ENCODE measurements around the gene SLC22A1.

SLC22A1 gene

GRCh38 chr6:160102399-160102798, 19.2 kb upstream of the SLC22A1 start:
- H3K4me3 ChIP-seq (ENCODE audit: low read depth, low read length): no peak overlapping the region
- in situ Hi-C loops (cut with HindIII; ENCODE audit: low sequenced_read_pairs): no loop called here
- TF ChIP-seq CTCF (IDR thresholded peaks at IDR 0.05; ENCODE audit: low read depth, low read length): no peak

DNA sequence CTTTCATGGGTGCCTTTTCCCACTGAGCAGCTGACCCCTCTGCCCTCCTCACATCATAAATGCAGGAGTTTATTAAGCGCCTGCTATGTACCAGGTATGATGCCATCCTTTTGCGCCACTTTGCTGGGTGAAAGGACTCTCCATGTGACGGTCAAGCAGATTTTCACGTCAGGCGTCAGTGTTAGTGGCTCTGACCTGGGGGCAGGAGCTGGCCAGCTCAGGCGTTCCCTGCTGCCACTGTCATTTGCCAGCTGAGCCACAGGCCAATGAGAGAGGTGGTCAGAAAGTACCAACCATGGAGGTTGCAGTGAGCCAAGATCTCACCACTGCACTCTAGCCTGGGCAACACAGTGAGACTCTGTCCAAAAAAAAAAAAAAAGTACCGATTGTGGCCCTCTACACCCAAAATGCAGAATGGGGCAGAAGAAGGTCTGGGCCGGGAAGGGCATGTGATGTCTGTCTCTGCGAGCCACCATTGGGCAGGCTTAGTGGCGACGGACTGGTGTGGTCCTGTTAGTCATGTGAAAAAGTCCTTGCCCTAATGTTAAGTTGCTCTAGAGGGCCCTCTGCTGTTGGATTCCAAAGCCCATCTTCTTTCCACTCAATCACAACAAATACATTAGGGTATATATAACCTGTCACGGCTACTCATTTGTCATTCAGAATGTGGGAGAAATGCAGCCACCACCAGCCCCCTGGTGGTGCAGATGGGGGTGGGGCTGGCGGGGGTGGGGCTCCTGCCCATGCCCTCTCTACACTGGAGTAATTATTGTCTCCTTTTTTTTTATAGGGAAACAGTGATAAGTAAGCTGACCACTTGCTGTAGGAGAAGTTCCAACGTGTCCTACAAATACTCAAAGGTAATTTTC, 18.4 kb upstream of the SLC22A1 start:
- in situ Hi-C loops (cut with HindIII; ENCODE audit: low sequenced_read_pairs): no loop called here
- no peak for DNase-seq (ENCODE audit: low read depth, low spot score)
- H3K4me3 ChIP-seq (ENCODE audit: low read depth, low read length): no peak overlapping the region
- peak; percentile 48 for TF ChIP-seq CTCF (IDR thresholded peaks at IDR 0.05; ENCODE audit: low read depth, low read length)

More at GRCh38 chr6:160102399-160102798, 19.2 kb upstream of the SLC22A1 start:
- no peak for DNase-seq (ENCODE audit: low read depth, low spot score)

DNA sequence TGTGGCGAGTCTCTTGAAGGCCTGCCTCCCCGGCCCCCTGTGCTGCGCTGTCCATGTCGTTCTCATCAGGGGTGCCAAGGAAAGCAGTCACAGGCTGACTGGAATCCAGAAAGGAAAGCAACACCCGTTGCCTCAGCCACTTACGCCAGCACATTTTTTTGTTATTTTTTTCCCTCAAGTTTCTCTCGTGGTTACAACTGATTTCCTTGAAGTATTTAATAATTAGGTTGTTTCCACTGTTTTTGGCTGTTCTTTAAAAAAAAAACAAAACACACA, 17.9 kb upstream of the SLC22A1 start:
- DNase-seq (ENCODE audit: low read depth, low spot score): no peak
- H3K4me3 ChIP-seq (ENCODE audit: low read depth, low read length): no peak overlapping the region
- in situ Hi-C loops (cut with HindIII; ENCODE audit: low sequenced_read_pairs): no loop called here
- no peak for TF ChIP-seq CTCF (IDR thresholded peaks at IDR 0.05; ENCODE audit: low read depth, low read length)

- TF ChIP-seq CTCF (IDR thresholded peaks at IDR 0.05; ENCODE audit: low read depth, low read length): no peak
- no peak overlapping the region for H3K4me3 ChIP-seq (ENCODE audit: low read depth, low read length)
- in situ Hi-C loops (cut with HindIII; ENCODE audit: low sequenced_read_pairs): no loop called here
- DNase-seq (ENCODE audit: low read depth, low spot score): no peak
Measured at GRCh38 chr6:160104821-160105517, 16.6 kb upstream of the SLC22A1 start.

DNA sequence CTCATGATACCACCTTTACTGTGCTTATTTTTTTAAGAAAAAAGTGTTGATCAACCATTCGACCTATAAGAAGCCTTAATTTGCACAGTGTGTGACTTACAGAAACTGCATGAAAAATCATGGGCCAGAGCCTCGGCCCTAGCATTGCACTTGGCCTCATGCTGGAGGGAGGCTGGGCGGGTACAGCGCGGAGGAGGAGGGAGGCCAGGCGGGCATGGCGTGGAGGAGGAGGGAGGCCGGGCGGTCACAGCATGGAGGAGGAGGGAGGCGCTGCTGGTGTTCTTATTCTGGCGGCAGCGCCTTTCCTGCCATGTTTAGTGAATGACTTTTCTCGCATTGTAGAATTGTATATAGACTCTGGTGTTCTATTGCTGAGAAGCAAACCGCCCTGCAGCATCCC, 15.6 kb upstream of the SLC22A1 start:
- no peak for DNase-seq (ENCODE audit: low read depth, low spot score)
- TF ChIP-seq CTCF (IDR thresholded peaks at IDR 0.05; ENCODE audit: low read depth, low read length): no peak
- in situ Hi-C loops (cut with HindIII; ENCODE audit: low sequenced_read_pairs): no loop called here
- H3K4me3 ChIP-seq (ENCODE audit: low read depth, low read length): no peak overlapping the region

GRCh38 chr6:160106701-160107100, 14.9 kb upstream of the SLC22A1 start:
- no peak for TF ChIP-seq CTCF (IDR thresholded peaks at IDR 0.05; ENCODE audit: low read depth, low read length)
- no peak overlapping the region for H3K4me3 ChIP-seq (ENCODE audit: low read depth, low read length)
- DNase-seq (ENCODE audit: low read depth, low spot score): no peak
- in situ Hi-C loops (cut with HindIII; ENCODE audit: low sequenced_read_pairs): no loop called here
